Measurements from ENCODE around the gene TAC1. TPM values are rescaled to one million over a fixed set of nuclear protein-coding genes. Genes with fewer than 3 reads are reported as not detected.

The TAC1 gene
- total RNA-seq, 1 donor from 2014 or later = not detected

GRCh38 chr7:97722386-97722785 lies 9.5 kb upstream of the TAC1 start:
- H3K4me3 Mint-ChIP-seq = no peak overlapping the region
- no peaks in the 10 kb centered on the region for H3K36me3 Mint-ChIP-seq (ENCODE audit: low read depth)
- ChIA-PET CTCF (no interaction called here), POLR2A (no interaction called here)
- H3K27ac Mint-ChIP-seq = no peak overlapping the region
- intact Hi-C loops (cut with micrococcal nuclease) = no loop called here
- no peak for ATAC-seq (ENCODE audit: low read depth)
- peaks cover 3% of the 10 kb centered on the region for H3K27me3 Mint-ChIP-seq
- H3K4me1 Mint-ChIP-seq = no peaks in the 10 kb centered on the region
- TF ChIP-seq, protein P1, sequence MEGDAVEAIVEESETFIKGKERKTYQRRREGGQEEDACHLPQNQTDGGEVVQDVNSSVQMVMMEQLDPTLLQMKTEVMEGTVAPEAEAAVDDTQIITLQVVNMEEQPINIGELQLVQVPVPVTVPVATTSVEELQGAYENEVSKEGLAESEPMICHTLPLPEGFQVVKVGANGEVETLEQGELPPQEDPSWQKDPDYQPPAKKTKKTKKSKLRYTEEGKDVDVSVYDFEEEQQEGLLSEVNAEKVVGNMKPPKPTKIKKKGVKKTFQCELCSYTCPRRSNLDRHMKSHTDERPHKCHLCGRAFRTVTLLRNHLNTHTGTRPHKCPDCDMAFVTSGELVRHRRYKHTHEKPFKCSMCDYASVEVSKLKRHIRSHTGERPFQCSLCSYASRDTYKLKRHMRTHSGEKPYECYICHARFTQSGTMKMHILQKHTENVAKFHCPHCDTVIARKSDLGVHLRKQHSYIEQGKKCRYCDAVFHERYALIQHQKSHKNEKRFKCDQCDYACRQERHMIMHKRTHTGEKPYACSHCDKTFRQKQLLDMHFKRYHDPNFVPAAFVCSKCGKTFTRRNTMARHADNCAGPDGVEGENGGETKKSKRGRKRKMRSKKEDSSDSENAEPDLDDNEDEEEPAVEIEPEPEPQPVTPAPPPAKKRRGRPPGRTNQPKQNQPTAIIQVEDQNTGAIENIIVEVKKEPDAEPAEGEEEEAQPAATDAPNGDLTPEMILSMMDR (IDR thresholded peaks at IDR 0.05) = no peak
- no peak for DNase-seq
- peaks cover 3% of the 10 kb centered on the region for H3K9me3 Mint-ChIP-seq

DNA sequence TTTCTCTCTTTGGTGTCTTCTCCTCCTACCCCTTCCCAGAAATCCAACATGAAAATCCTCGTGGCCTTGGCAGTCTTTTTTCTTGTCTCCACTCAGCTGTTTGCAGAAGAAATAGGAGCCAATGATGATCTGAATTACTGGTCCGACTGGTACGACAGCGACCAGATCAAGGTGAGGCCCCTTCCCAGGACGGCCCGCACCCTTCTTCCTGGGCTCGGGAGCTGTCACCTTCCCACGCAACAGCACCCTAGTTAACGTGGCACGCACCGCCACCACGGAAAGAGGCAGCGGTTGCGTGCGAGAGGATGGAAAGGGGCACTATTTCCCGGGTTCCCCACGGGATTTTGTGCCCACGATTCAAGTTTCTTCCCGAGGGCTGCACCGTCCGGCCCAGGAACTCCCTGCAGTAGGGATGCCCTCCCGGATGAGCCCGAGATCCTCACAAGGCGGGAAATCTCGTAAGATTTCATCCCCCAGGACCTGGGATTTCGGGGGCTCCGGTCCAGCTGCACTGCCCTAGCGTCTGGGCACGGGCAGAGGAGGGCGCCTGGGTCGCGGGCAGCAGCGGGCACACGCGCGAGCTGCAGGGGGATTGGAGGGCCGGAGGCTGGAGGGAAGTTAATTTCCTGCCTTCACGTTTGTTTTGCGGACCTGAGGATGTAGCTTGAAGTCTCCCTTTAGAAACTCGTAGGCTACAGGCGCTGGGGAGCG lies 834 bp downstream of the TAC1 start:
- no peaks in the 10 kb centered on the region for H3K36me3 Mint-ChIP-seq (ENCODE audit: low read depth)
- H3K27me3 Mint-ChIP-seq = peaks cover 48% of the 10 kb centered on the region
- intact Hi-C loops (cut with micrococcal nuclease) = no loop called here
- H3K4me1 Mint-ChIP-seq = peaks cover 5% of the 10 kb centered on the region
- no peak for DNase-seq
- ATAC-seq (ENCODE audit: low read depth) = no peak
- ChIA-PET POLR2A (no interaction called here), CTCF (no interaction called here)
- no peak overlapping the region for H3K27ac Mint-ChIP-seq
- H3K4me3 Mint-ChIP-seq = no peak overlapping the region
- TF ChIP-seq, protein P1 (IDR thresholded peaks at IDR 0.05) = no peak
- no peaks in the 10 kb centered on the region for H3K9me3 Mint-ChIP-seq

DNA sequence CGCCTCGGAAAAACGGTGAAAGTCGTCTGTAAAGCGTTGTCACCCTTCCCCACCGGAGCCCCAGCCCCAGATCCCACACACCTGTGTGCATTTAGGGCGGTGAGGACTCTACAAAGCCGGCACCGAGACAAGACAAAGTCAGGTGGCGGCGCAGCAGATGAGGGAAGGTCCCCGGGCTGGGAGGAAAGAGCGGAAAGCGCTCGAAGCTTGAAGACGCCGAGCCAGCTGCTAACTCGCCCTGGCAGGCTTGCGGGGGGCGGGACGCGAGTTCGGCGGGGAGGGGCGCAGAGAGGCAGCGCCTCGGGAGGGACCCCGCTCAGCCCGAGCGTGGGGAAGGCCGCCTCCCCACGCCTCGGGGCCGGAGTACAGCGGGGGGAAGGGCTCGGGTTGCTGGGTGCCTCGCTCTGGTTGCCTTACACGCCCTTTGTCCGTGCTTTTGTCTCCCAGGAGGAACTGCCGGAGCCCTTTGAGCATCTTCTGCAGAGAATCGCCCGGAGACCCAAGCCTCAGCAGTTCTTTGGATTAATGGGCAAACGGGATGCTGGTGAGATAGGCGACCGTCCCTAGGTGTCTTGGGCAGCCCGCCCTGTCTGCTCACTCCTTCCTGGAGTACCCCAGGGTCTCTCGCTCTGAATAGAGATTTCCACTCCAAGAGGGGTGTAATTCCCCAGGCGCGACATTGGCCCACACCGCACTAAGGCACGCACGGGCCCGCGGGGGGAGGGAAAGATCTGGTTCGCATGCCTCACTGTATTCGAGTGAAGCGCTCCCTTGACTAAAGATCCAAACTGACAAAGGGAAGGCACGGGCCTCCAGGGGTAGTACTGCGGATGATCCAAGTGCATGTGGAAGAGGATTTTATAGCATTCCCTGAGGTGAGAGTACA lies 1.6 kb downstream of the TAC1 start:
- ATAC-seq (ENCODE audit: low read depth) (no peak), DNase-seq (no peak)
- Mint-ChIP-seq H3K4me1 (peaks cover 5% of the 10 kb centered on the region), H3K27ac (no peak overlapping the region), H3K27me3 (peaks cover 45% of the 10 kb centered on the region), H3K4me3 (no peak overlapping the region), H3K36me3 (ENCODE audit: low read depth) (no peaks in the 10 kb centered on the region), H3K9me3 (no peaks in the 10 kb centered on the region)
- TF ChIP-seq, protein P1 (IDR thresholded peaks at IDR 0.05) = no peak
- intact Hi-C loops (cut with micrococcal nuclease) = no loop called here
- POLR2A ChIA-PET = no interaction called here
- CTCF ChIA-PET = no interaction called here

DNA sequence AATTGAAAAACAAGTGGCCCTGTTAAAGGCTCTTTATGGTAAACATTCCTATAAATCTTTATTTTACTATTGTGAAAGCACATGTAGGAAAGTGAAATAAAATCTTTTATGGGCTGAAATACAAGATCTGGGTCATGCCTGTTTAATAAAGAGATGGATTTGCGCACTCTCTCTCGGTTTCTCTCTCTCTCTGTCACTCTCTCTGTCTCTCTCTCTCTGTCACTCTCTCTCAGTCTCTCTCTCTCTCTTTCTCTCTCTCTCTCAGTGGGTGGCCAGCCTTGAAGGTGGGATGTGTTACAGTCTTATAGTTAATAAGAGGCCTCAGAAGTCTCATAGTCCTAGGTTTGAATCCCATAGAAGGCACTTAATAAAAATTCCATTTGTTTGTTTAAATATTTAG lies 2.4 kb downstream of the TAC1 start:
- ChIA-PET CTCF (no interaction called here), POLR2A (no interaction called here)
- H3K27me3 Mint-ChIP-seq = peaks cover 42% of the 10 kb centered on the region
- H3K4me3 Mint-ChIP-seq = no peak overlapping the region
- H3K4me1 Mint-ChIP-seq = peaks cover 5% of the 10 kb centered on the region
- no peaks in the 10 kb centered on the region for H3K9me3 Mint-ChIP-seq
- DNase-seq (no peak), ATAC-seq (ENCODE audit: low read depth) (no peak)
- no peaks in the 10 kb centered on the region for H3K36me3 Mint-ChIP-seq (ENCODE audit: low read depth)
- no peak overlapping the region for H3K27ac Mint-ChIP-seq
- TF ChIP-seq, protein P1 (IDR thresholded peaks at IDR 0.05) = no peak
- intact Hi-C loops (cut with micrococcal nuclease) = no loop called here

DNA sequence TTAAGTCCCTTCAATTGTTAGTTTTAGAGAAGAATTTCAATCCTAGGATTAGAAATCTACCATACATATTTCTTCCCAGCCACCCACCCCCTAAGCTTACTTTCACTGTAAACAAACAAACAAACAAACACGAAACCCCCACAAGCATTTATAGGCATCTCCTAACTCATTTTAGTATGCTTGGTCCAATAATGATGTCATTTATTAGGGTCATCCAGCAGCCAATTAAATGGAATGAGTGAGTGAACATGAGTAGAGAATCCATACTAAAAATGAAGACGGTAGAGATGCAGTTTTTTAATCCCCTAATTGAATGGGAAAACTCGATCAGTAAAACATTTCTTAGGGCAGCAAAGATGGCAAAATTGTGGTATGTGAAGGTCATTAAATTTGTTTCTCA lies 3.2 kb downstream of the TAC1 start:
- no peaks in the 10 kb centered on the region for H3K9me3 Mint-ChIP-seq
- no peak overlapping the region for H3K4me3 Mint-ChIP-seq
- H3K27ac Mint-ChIP-seq = no peak overlapping the region
- CTCF ChIA-PET = no interaction called here
- H3K27me3 Mint-ChIP-seq = peaks cover 42% of the 10 kb centered on the region
- intact Hi-C loops (cut with micrococcal nuclease) = no loop called here
- POLR2A ChIA-PET = no interaction called here
- H3K4me1 Mint-ChIP-seq = peaks cover 5% of the 10 kb centered on the region
- H3K36me3 Mint-ChIP-seq (ENCODE audit: low read depth) = no peaks in the 10 kb centered on the region
- TF ChIP-seq, protein P1 (IDR thresholded peaks at IDR 0.05) = no peak
- no peak for DNase-seq
- ATAC-seq (ENCODE audit: low read depth) = no peak

All from activated B cell treated with CpG ODN at 0.5 μM for 24 hours (primary cell).